Limb (tissue), 2 donors: ENCODE measurements around the gene FNDC7.
"Not testable (repeated sequence)": the region's sequence is repeated elsewhere in the genome, so short reads cannot be mapped to it uniquely, and the experiment has no call there.

Experiments used
- DNase-seq, 2 donors: peaks; one replicate each; pipeline ENCODE4 v3.0.0-alpha.2; 2016; ENCODE audit errors: extremely low spot score in 2 of 2

The FNDC7 gene

GRCh38 chr1:108712606-108713150 lies at the start of gene FNDC7:
TSS of gene FNDC7 (plus strand) at chr1:108712908. CDS start at chr1:108712934, 26 bp downstream.
- no peak for DNase-seq

GRCh38 chr1:108663074-108663473 lies 49.6 kb upstream of the FNDC7 start:
- no peak for DNase-seq

GRCh38 chr1:108664481-108664880 lies 48.2 kb upstream of the FNDC7 start:
- no peak for DNase-seq

GRCh38 chr1:108665067-108665466 lies 47.6 kb upstream of the FNDC7 start:
- no peak for DNase-seq

GRCh38 chr1:108665771-108666170 lies 46.9 kb upstream of the FNDC7 start:
- no peak for DNase-seq

- not testable (repeated sequence) for DNase-seq
Observed at GRCh38 chr1:108667422-108667821, 45.3 kb upstream of the FNDC7 start.

GRCh38 chr1:108668777-108669176 lies 43.9 kb upstream of the FNDC7 start:
- DNase-seq: no peak

- no peak for DNase-seq
Observed at GRCh38 chr1:108669679-108670078, 43.0 kb upstream of the FNDC7 start.

GRCh38 chr1:108670131-108670773 lies 42.5 kb upstream of the FNDC7 start:
- no peak for DNase-seq

- DNase-seq: no peak
Observed at GRCh38 chr1:108671143-108671542, 41.6 kb upstream of the FNDC7 start.

- DNase-seq: no peak
Observed at GRCh38 chr1:108678706-108679105, 34.0 kb upstream of the FNDC7 start.

GRCh38 chr1:108679586-108680213 lies 33.0 kb upstream of the FNDC7 start:
- no peak for DNase-seq

- DNase-seq: not testable (repeated sequence)
Observed at GRCh38 chr1:108681701-108682100, 31.0 kb upstream of the FNDC7 start.

- no peak for DNase-seq
Observed at GRCh38 chr1:108685529-108685928, 27.2 kb upstream of the FNDC7 start.

- no peak for DNase-seq
Observed at GRCh38 chr1:108686614-108687313, 25.9 kb upstream of the FNDC7 start.

- DNase-seq: no peak
Observed at GRCh38 chr1:108691128-108691941, 21.4 kb upstream of the FNDC7 start.

- peak; percentile 95 to 97 for DNase-seq
Observed at GRCh38 chr1:108691942-108692723, 20.6 kb upstream of the FNDC7 start, which contains the start of gene PRPF38B. TSS of gene PRPF38B (plus strand) at chr1:108692310. CDS start at chr1:108692592, 282 bp downstream.

GRCh38 chr1:108692724-108693655 lies 19.7 kb upstream of the FNDC7 start:
- DNase-seq: no peak

GRCh38 chr1:108695535-108695934 lies 17.2 kb upstream of the FNDC7 start:
- DNase-seq: no peak
